ENCODE results near the gene TTPAL. TPM values are rescaled to one million over a fixed set of nuclear protein-coding genes. Genes with fewer than 3 reads are reported as not detected.
A peak's percentile ranks its signal among the peaks of the same experiment; 100 is the strongest.

Gene TTPAL
- total and polyA plus RNA-seq, 9 of the 15 experiments (the other 6 are each of a cell fraction or from before 2014, with no cell fraction given), result 1.1 to 7.0 (median 2.6) TPM

- TF ChIP-seq THRA (IDR thresholded peaks at IDR 0.05), result no peak
- TF ChIP-seq, protein P1, sequence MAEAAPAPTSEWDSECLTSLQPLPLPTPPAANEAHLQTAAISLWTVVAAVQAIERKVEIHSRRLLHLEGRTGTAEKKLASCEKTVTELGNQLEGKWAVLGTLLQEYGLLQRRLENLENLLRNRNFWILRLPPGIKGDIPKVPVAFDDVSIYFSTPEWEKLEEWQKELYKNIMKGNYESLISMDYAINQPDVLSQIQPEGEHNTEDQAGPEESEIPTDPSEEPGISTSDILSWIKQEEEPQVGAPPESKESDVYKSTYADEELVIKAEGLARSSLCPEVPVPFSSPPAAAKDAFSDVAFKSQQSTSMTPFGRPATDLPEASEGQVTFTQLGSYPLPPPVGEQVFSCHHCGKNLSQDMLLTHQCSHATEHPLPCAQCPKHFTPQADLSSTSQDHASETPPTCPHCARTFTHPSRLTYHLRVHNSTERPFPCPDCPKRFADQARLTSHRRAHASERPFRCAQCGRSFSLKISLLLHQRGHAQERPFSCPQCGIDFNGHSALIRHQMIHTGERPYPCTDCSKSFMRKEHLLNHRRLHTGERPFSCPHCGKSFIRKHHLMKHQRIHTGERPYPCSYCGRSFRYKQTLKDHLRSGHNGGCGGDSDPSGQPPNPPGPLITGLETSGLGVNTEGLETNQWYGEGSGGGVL (CRISPR knock-in tag; IDR thresholded peaks at IDR 0.05), result no peak
- TF ChIP-seq HMGN3 (IDR thresholded peaks at IDR 0.05; ENCODE audit: borderline replicate concordance, extremely low read depth, insufficient read length, low read depth, low read length), result peak; percentile 57
- TF ChIP-seq ZNF75A (CRISPR knock-in tag; IDR thresholded peaks at IDR 0.05), result no peak
- TF ChIP-seq ZNF184 (CRISPR knock-in tag; IDR thresholded peaks at IDR 0.05), result no peak
- peak; percentile 64; the same call in 1 of the 2 replicates for TF ChIP-seq CBX1 (IDR thresholded peaks at IDR 0.05; ENCODE audit: low read depth)
- no peak; the same call in 1 of the 2 replicates for TF ChIP-seq HMG20B (CRISPR knock-in tag; IDR thresholded peaks at IDR 0.05)
- no peak for TF ChIP-seq MLLT1 (IDR thresholded peaks at IDR 0.05)
- TF ChIP-seq TEAD2 (tag; IDR thresholded peaks at IDR 0.05), result no peak
- TF ChIP-seq POLR2H (tag; IDR thresholded peaks at IDR 0.05; ENCODE audit: low read depth), result no peak; the same call in 1 of the 2 replicates
- no peak for TF ChIP-seq ZNF165 (CRISPR knock-in tag; IDR thresholded peaks at IDR 0.05; ENCODE audit: borderline replicate concordance)
- no peak for TF ChIP-seq ZNF224 (CRISPR knock-in tag; IDR thresholded peaks at IDR 0.05)
- TF ChIP-seq HDAC8 (tag; IDR thresholded peaks at IDR 0.05), result no peak
- TF ChIP-seq, protein P2, sequence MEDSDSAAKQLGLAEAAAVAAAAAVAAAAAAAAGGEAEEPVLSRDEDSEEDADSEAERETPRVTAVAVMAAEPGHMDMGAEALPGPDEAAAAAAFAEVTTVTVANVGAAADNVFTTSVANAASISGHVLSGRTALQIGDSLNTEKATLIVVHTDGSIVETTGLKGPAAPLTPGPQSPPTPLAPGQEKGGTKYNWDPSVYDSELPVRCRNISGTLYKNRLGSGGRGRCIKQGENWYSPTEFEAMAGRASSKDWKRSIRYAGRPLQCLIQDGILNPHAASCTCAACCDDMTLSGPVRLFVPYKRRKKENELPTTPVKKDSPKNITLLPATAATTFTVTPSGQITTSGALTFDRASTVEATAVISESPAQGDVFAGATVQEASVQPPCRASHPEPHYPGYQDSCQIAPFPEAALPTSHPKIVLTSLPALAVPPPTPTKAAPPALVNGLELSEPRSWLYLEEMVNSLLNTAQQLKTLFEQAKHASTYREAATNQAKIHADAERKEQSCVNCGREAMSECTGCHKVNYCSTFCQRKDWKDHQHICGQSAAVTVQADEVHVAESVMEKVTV (CRISPR knock-in tag; IDR thresholded peaks at IDR 0.05), result no peak
- peak in 1 of 2 experiments; percentile 97; a peak in 2 of 4 replicates for TF ChIP-seq FOXA3 (CRISPR knock-in tag; conservative IDR thresholded peaks at IDR 0.05 in 1 of 2, IDR thresholded peaks at IDR 0.05 in 1 of 2)
- TF ChIP-seq ZNF668 (CRISPR knock-in tag; IDR thresholded peaks at IDR 0.05), result no peak
- TF ChIP-seq RFX1 (IDR thresholded peaks at IDR 0.05), result no peak
- TF ChIP-seq ZNF766 (CRISPR knock-in tag; conservative IDR thresholded peaks at IDR 0.05), result 0 out of 2 replicates have a peak, but pooled peaks have one; percentile 46
- no peak for TF ChIP-seq NCOA4 (IDR thresholded peaks at IDR 0.05; ENCODE audit: partially characterized antibody)
- peak; percentile 61 for TF ChIP-seq CBFA2T3 (IDR thresholded peaks at IDR 0.05)
These were observed at the start of gene TTPAL (continued) for GRCh38 chr20:44475694-44476560.

Measured in K562 (cell line).